ACC112 (cell line): ENCODE results near the gene KRT35.

Experiments
- H2AFZ ChIP-seq: fragments of 200-600 bp; sonication (generic); one replicate; pipeline ENCODE4 v1.6.0; 2017; ENCODE audit warnings: antibody characterized with exemption, low read length; ENCODE audit not compliant: unreplicated experiment
- H3K27ac ChIP-seq: fragments of 200-600 bp; sonication (generic); 2 replicates; pipeline ENCODE4 v1.5.1; 2014; ENCODE audit warnings: low read depth, mild to moderate bottlenecking, antibody characterized with exemption, low read length, moderate library complexity
- H3K27me3 ChIP-seq: fragments of 200-600 bp; sonication (generic); 2 replicates; pipeline ENCODE4 v1.6.1; 2014; ENCODE audit warnings: mild to moderate bottlenecking, antibody characterized with exemption, low read length, moderate library complexity, mixed read lengths; ENCODE audit not compliant: insufficient read depth
- H3K36me3 ChIP-seq: fragments of 200-600 bp; sonication (generic); 2 replicates; pipeline ENCODE4 v1.6.1; 2016; ENCODE audit warnings: mild to moderate bottlenecking, antibody characterized with exemption, low read length, moderate library complexity, mixed read lengths; ENCODE audit not compliant: insufficient read depth
- H3K4me1 ChIP-seq: fragments of 200-600 bp; sonication (generic); one replicate; pipeline ENCODE4 v1.6.1; 2016; ENCODE audit warnings: low read length, mixed read lengths; ENCODE audit not compliant: insufficient read depth, unreplicated experiment, control insufficient read depth
- H3K4me3 ChIP-seq: fragments of 200-600 bp; sonication (generic); 2 replicates; pipeline ENCODE4 v1.5.1; 2014; ENCODE audit warnings: mild to moderate bottlenecking, low read depth, low read length
- H3K79me2 ChIP-seq: fragments of 200-600 bp; sonication (generic); one replicate; pipeline ENCODE4 v1.6.0; 2016; ENCODE audit warnings: low read length; ENCODE audit not compliant: control insufficient read depth, unreplicated experiment, insufficient read depth

The KRT35 gene

DNA sequence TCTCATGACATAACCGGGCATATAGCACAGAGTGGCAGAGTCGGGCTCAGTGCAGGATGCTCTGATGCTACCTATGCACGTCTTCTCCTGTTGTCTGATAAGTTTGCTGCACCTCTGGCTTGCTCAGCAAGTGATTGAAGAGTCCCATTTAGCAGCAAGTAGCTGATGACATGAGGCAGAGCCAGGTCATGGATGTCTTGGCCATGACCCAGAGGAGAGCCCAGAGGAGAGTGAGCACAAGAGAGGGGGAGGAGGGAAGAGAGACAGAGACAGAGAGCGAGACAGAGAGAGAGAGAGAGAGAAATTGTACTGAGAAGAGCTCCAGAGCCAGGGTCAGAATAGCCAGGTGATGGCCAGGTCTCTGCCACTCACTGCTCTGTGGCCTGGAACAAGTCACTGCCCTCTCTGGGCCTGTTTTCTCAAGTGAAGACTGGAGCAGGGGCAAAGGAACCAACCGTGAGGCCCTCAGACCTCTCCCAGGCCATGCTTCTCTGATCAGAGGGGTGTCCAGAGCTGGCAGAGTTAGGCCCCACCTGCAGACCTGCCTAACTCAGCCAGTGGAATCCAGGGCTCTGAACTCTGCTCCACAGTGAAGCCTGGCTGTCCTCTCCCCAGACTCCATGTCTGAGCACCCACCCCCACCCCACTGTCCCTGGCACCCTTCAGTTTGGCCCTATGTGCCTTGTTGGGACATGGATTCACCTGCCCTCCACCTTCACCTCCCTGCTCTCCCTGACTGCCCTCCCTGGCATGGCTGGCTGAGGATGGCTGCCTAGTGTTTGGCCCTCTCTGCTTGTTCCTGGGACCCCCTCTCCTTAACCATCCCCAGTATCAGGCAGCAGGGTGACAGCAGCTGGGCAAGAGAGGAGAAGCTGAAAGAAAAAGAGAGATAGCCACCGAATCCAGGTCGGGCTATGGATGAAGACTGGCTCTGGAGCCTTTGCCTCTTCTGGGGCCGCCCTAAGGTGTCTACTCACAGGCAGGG lies 4.3 kb upstream of the KRT35 start:
- H3K27ac ChIP-seq, result no peak overlapping the region
- H3K36me3 ChIP-seq, result no peaks in the 10 kb centered on the region
- no peak overlapping the region for H2AFZ ChIP-seq
- no peaks in the 10 kb centered on the region for H3K27me3 ChIP-seq
- no peak overlapping the region for H3K4me3 ChIP-seq
- no peaks in the 10 kb centered on the region for H3K4me1 ChIP-seq
- H3K79me2 ChIP-seq, result no peaks in the 10 kb centered on the region

DNA sequence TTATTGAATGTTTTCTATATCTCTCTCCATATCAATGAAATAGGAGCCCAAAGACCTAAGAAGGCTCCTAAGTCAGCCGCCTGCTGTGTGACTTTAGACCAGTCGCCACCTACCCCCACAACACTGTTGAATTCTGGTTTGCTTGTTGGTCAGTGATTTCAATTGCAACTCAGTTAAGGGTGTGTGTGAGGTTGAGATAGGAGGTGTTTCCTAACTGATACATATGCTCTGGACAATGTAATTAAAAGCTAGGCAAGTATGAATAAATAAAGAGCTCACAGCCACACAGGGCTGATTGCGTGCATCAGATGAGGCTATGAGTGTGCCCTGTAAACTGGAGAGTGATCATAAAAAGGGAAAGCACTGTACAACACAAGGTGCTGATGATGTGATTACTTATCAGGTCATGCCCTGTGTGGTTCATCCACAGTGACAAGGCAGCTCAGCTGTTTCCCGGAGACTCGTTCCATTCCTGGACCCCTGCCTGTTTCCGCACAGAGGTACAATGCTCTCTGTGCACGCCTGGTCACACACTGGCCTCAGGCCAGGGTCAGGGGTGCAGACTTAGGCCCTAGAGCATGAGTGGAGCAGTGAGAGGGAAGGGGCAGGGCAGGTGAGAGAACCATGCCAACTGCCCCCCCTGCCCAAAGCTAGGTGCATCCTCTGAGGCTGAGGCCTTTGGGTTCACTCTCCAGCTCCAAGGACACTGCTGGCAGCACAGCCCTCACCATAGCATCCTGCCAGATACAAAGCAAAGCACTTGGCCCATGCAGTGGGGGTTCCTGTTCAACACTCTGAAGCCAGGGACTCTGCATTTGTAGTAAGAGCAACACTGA lies 3.3 kb upstream of the KRT35 start:
- H2AFZ ChIP-seq, result no peak overlapping the region
- H3K27me3 ChIP-seq, result no peaks in the 10 kb centered on the region
- no peaks in the 10 kb centered on the region for H3K36me3 ChIP-seq
- H3K27ac ChIP-seq, result no peak overlapping the region
- no peaks in the 10 kb centered on the region for H3K4me1 ChIP-seq
- H3K4me3 ChIP-seq, result no peak overlapping the region
- no peaks in the 10 kb centered on the region for H3K79me2 ChIP-seq

DNA sequence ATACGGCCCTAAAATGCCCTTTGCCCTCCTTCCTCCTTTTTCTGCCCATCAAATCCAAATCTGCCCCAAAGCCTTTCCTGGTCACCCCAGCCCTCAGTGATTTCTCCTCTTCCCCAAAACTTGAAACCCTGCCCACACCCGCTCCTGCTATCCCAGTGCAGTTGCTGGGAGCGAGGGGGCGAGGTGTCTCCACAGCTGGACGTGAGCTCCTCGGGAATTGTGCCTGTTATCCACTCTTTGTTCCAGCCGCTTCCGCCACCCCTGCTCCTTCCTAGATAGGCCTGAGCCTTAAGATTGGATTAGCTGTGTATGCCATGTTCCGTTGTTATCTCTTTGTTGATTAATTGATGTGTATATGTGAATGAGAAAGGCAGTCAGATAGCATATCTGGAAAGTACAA lies 2.6 kb upstream of the KRT35 start:
- Histone ChIP-seq H3K27ac (no peak overlapping the region), H3K79me2 (no peaks in the 10 kb centered on the region), H3K36me3 (no peaks in the 10 kb centered on the region), H3K27me3 (no peaks in the 10 kb centered on the region), H2AFZ (no peak overlapping the region), H3K4me3 (no peak overlapping the region), H3K4me1 (no peaks in the 10 kb centered on the region)

DNA sequence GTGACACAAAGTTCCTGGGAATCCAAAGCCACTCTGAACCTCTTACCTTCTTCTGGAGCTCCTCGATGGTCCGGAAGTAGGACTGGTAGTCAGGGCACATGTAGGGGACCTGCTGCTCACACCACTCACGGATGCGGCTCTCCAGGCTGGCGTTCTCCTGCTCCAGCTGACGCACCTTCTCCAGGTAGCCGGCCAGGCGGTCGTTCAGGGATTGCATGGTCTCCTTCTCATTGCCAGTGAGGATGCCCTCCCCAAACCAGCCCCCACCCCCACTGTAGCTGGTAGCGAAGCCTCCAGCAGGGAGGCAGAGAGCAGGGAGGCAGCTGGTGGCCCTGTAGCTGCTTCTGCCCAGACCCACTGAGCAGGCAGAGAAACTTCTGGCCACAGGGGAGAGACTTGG lies 370 bp downstream of the KRT35 start:
- H3K4me3 ChIP-seq, result no peak overlapping the region
- H3K36me3 ChIP-seq, result no peaks in the 10 kb centered on the region
- no peaks in the 10 kb centered on the region for H3K27me3 ChIP-seq
- H2AFZ ChIP-seq, result no peak overlapping the region
- no peak overlapping the region for H3K27ac ChIP-seq
- no peaks in the 10 kb centered on the region for H3K4me1 ChIP-seq
- no peaks in the 10 kb centered on the region for H3K79me2 ChIP-seq

DNA sequence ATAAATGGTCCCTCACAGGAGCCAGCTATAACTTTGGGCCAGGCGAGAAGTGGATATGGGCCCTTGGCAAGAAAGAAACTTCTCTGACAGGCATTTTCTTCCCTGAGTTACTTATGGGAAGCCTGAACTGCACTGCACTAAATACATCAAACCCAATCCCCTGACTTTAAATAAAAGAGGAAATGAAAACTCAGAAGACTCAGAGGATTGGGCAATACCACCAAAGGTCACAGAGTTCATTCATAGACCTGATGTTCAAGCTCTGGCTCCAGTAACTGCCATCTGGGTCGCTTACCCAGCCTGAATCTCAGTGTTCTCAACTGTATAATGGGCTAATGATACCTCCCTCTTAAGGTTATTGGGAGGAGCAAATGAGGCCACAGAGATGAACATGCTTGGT lies 815 bp downstream of the KRT35 start:
- H3K79me2 ChIP-seq, result no peaks in the 10 kb centered on the region
- H3K4me3 ChIP-seq, result no peak overlapping the region

DNA sequence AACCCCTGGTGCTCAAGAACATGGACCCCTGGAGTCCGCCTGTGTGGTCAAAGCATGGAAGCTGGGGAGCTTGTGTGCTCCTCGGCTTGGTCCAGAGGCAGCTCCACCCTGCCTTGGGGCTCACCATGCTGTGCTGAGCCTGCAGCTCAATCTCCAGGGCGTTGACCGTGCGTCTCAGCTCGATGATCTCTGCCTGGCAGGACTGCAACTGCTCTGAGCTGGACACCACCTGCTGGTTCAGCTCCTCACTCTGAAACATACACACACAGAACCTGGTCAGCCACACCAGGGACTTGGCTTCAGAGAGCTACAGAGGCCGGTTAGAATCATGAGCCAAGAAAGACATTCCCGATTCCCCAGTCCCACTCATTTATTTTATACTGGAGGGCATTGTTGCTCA lies 2.7 kb downstream of the KRT35 start:
- Histone ChIP-seq H3K36me3 (no peaks in the 10 kb centered on the region), H3K27ac (no peak overlapping the region)

More for the DNA sequence above, 815 bp downstream of the KRT35 start:
- no peaks in the 10 kb centered on the region for H3K27me3 ChIP-seq
- no peak overlapping the region for H2AFZ ChIP-seq
- no peaks in the 10 kb centered on the region for H3K4me1 ChIP-seq
- H3K27ac ChIP-seq, result no peak overlapping the region
- no peaks in the 10 kb centered on the region for H3K36me3 ChIP-seq

DNA sequence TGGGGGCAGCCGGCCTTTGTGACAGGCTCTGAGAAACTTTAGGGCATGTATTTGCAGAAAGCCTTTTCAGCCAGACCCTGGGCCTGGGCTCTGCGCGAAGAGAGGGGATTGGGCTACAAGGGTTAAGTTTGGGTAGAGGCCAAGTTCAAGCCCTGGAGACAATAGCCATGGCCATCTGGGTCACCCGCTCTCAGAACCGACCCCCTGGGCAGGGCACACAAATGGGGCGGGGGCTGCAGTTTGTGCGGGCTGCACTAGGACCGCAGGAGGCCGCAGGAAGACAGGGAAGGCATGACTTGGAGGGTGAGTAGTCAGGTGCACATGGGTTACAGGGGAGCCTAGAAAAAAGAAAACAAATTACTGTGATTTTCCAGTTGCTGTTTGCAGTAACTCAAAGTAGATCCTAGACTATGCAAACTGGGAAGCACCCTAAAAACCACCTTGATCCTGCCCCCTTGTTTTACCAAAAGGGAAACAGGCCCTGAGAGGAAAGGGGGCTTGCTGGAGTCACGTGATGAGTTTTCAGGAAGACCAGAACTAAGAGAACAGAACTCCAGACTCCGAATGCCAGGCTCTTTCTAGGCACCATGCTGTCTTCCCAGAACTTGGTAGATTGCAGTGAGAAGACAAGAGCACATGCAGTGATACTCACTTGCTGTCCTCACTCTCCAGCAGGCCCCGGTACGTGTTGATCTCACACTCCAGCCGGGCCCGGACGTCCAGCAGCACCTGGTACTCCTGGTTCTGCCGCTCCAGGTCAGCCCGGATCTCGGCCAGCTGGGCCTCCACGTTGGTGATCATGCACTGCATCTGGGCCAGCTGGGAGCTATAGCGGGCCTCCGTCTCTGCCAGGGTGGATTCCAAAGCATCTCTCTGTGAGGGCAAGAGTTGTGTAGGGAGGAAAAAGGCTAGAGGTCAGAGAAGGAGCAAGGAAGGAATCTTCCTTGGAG lies 3.8 kb downstream of the KRT35 start:
- H3K4me1 ChIP-seq, result no peaks in the 10 kb centered on the region
- H3K27ac ChIP-seq, result no peak overlapping the region
- no peaks in the 10 kb centered on the region for H3K36me3 ChIP-seq
- no peaks in the 10 kb centered on the region for H3K79me2 ChIP-seq
- no peak overlapping the region for H2AFZ ChIP-seq
- no peaks in the 10 kb centered on the region for H3K27me3 ChIP-seq
- H3K4me3 ChIP-seq, result no peak overlapping the region

More for the DNA sequence above, 2.7 kb downstream of the KRT35 start:
- no peak overlapping the region for H2AFZ ChIP-seq
- H3K4me1 ChIP-seq, result no peaks in the 10 kb centered on the region
- no peaks in the 10 kb centered on the region for H3K79me2 ChIP-seq
- no peak overlapping the region for H3K4me3 ChIP-seq
- H3K27me3 ChIP-seq, result no peaks in the 10 kb centered on the region

DNA sequence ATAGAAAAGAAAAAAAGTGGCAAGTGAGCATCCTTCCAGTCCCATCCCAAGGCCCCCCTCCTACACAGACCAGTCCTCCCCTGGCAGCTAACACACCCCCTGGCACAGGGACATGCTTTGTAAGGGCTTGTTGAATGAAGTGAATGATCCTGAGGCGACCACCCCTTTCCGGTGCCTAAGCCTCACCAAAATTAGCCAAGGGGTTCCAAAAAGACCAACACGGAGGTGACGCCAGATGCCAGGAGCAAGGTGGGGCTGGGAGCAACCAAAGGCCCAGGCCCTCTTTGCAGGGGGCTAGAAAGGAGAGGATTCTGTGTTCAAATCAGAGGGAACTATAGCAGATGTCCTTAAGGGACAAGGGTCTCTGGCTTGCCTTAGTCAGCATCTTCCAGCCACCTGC lies 5.5 kb downstream of the KRT35 start:
- Histone ChIP-seq H3K36me3 (no peaks in the 10 kb centered on the region), H3K27ac (no peak overlapping the region), H3K4me1 (no peaks in the 10 kb centered on the region), H3K27me3 (no peaks in the 10 kb centered on the region), H3K4me3 (no peak overlapping the region), H3K79me2 (no peaks in the 10 kb centered on the region), H2AFZ (no peak overlapping the region)

DNA sequence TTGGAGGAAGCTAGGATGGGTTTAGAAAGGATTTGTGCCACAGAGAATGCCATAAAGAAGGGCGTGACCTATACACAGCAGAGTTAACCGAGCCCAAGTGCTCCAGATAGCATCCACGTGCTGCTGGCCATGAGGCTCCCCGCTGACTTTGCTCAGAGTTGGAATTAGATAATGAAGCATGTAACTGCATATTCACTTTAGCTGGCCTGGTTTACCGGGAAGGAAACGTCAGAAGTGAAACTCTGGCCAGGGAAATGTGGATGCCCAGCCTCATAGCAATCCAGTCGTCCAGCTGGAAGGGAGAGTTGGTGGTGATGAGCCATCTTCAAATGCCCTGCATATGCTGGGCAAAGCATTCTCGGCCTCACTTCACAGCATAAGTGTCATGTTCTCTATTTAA lies 6.1 kb downstream of the KRT35 start:
- H3K4me1 ChIP-seq, result no peaks in the 10 kb centered on the region
- no peak overlapping the region for H2AFZ ChIP-seq

DNA sequence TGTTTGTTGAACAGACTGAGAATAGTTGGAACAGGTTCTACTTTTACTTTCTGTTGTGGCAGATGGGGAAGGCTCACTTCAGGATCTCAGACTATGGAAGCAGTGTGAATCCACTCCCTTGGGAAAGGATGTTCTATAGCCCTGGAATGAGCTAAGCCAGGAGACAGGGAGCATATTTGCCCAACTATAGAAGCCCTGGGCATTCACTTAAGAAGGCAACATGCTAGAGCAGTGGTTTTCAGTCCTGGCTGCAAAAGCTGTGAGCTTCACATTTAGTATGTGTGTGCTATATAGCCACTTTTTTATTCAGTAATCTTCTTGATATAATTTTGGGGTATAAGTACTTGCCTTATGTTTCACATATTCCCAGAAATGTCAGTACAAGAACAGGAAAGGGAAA lies 12.6 kb downstream of the KRT35 start:
- no peak overlapping the region for H2AFZ ChIP-seq
- H3K79me2 ChIP-seq, result no peaks in the 10 kb centered on the region
- peaks cover 13% of the 10 kb centered on the region for H3K4me1 ChIP-seq
- H3K4me3 ChIP-seq, result no peak overlapping the region
- no peaks in the 10 kb centered on the region for H3K27me3 ChIP-seq
- H3K36me3 ChIP-seq, result no peaks in the 10 kb centered on the region
- H3K27ac ChIP-seq, result no peak overlapping the region

More for the DNA sequence above, 6.1 kb downstream of the KRT35 start:
- Histone ChIP-seq H3K27ac (no peak overlapping the region), H3K79me2 (no peaks in the 10 kb centered on the region), H3K27me3 (no peaks in the 10 kb centered on the region), H3K36me3 (no peaks in the 10 kb centered on the region), H3K4me3 (no peak overlapping the region)
